GM18502 (cell line): Measurements from ENCODE around the gene SMC5.

Experiments
- ATAC-seq: cut with Tn5 transposase; IDR thresholded peaks from one replicate; pipeline ENCODE4 v1.9.1; 2021; ENCODE audit warnings: mild to moderate bottlenecking; ENCODE audit not compliant: unreplicated experiment, poor library complexity

SMC5 gene

GRCh38 chr9:70402213-70402612 lies 143.4 kb downstream of the SMC5 start:
- ATAC-seq = no peak

GRCh38 chr9:70403166-70403565 lies 144.4 kb downstream of the SMC5 start:
- no peak for ATAC-seq

DNA sequence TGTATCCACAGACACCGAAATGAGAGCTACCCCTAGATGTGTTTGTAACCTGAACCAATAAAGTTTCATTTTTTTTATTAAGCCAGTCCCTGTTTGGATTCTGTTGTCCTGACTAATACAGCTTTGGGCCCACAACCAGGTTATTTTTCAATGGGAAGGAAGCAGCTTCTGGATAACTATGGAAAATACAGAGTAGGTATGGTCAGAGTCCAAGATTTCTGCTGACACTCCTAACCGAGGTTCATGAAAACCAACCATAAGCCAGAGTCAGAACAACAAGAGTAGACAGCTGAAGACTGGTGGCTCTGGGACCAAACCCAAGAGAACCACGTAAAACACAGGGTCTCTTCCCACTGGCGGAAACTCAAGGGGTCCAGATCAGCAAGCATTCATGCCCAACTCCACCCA lies 144.8 kb downstream of the SMC5 start:
- no peak for ATAC-seq

- no peak for ATAC-seq
Observed at GRCh38 chr9:70404261-70404660, 145.5 kb downstream of the SMC5 start.
